Hypothalamus (tissue), 51 donors: ENCODE measurements around the gene CLDN34.

Source experiments
- DNase-seq, 51 donors: peaks; one replicate each; lab custom pipeline; 2025; lab: John Stamatoyannopoulos, UW

Gene CLDN34, protein sequence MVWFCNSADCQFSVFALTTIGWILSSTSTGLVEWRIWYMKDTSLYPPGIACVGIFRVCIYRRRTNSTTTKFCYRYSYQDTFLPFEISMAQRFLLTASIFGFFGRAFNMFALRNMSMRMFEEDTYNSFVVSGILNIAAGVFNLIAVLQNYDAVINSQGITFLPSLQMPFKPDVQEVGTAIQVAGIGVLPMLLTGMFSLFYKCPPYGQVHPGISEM

DNA sequence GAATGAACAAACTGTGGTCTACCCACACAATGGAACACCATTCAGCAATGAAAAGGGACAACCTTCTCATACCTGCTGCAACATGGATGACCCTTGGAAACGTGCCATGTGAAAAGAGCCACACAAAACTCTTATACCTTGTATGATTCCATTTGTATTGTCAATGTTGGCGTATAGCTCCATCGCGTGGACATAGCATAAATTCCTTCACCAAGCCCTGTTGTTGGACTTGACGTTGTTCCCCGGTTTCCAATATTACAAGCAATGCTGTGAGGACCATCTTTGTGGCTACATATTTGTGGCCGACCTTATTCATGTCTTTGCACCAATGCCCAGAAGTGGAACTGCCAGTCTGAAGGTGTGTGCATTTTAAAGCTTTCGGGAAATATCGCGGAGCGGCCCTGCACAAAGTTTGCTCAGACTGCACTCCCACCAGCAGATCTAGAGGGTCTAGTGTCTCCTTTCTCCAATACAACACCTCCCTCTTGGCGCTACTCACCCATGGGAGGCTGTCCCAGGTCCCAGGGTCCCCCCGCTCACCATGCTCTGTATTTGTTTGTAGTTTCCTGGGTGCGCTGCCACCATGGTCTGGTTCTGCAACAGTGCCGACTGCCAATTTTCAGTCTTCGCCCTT is at the start of gene CLDN34:
TSS of gene CLDN34 (plus strand) at position 584 of the 634 bp plus-strand sequence. CDS start at position 584, 0 bp downstream.
- DNase-seq = no peak

DNA sequence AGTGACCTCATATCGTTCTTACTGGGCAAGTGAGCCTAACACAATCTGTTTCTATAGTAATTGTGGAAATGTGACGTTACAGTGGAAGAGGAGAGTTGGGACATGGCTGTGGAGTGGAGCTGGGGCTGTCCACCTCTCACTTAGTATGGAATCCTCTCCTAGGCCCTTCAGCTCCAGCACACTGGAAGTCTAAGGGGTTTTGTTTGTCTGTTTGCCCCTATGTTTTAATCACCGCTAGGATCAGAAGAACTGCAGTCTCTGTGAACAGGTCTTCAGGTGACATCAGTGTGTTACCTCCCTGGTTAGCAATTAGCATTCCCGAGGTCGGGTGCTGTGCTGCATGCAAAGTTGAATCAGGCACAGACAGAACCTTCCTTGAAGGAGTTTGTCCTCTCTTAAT is 49.3 kb upstream of the CLDN34 start:
- DNase-seq = no peak

DNA sequence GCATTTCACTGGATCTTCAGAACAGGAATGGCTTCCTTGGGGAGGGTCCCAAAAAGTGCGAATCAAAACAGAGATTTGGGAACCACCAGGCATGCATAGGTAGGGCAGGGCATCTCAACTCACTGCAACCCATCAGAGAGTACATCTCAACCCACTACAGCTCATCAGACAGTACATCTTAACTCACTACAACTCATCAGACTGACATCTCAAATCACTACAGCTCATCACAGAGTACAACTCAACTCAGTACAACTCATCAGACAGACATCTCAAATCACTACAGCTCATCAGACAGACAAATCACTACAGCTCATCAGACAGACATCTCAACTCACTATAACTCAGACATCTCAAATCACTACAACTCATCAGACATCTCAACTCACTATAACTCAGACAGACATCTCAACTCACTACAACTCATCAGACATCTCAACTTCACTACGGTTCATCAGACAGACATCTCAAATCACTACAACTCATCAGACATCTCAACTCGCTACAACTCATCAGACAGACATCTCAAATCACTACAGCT is 47.5 kb upstream of the CLDN34 start:
- DNase-seq = no peak

DNA sequence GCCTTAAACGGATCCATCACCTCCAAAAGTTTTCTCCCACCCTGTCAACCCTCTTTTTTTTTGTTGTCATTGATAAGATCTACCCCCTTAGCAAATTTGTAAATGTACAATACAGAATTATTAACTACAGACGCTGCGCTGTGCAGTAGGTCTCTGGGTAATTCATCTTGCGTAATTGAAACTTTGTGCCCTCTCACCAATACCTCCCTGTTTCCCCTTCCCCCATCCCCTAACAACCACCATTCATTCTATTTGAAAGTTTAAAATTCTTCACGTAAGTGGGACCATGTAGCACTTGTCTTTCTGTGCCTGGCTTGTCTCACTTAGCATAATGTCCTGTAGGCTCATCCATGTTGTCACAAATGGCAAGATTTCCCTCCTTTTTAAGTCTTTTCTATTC is 45.8 kb upstream of the CLDN34 start:
- DNase-seq = no peak

DNA sequence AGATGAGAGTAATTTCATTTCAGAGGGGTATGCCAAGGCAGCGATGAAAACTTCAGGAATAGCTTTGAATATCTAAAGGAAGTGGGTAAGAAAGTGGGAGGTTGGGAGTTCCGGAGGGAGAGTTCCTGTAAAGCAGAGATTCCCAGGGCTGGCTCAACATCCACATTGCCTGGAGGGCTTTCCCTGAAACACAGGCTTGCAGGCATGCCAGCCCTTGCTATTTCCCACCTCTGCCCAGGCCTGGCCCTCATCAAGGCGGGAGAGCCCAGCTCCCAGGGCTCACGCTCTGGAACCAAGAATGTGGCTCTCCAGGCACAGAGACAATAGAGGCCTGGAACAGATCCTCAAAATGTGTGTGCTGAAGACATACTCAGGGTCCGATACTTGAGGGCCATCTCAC is 43.8 kb upstream of the CLDN34 start:
- DNase-seq = no peak

DNA sequence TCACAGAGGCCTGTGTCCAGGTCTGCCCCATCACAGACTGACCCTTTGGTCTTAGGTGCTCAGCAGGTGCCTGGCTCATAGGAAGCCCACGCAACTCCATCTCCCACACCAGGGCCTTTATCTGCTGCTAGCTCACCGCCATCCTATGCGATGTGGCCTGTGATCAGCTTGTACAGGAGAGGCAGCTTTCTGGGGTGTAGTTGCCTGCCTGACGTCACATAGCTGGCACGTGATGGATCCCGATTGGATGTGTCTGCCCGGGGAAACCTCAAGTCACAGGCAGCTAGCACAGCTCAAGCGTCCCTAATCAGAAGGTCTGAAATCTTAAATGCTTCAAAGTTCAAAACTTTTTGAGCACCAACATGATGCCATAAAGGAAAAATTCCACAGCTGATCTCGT is 41.2 kb upstream of the CLDN34 start:
- peak in 12 of 51 donors; percentile 0 to 51 (median 6) for DNase-seq

- peak in 32 of 51 donors; percentile 1 to 53 (median 14) for DNase-seq
Observed at GRCh38 chrX:9927698-9928482, 39.3 kb upstream of the CLDN34 start.

GRCh38 chrX:9935436-9935835 is 31.7 kb upstream of the CLDN34 start:
- DNase-seq = no peak

DNA sequence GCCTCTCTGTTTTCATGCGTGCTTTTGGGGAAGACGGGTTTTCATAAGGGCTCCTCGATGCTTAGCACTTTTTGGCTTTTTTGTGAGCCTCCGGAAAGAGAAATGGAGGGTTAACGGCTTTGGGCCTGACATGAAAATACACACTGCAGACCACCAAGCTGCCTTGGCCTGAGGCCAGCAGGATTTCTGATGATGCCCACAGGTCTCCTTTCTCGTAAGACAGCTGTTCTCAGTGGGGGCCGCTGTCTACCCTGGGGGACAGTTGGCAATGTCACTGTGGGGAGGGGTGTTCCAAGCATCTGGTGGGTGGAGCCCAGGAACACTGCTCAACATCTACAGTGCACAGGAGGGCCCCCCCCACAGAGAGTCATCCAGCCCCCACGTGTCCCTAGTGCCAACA is 29.4 kb upstream of the CLDN34 start:
- no peak for DNase-seq

DNA sequence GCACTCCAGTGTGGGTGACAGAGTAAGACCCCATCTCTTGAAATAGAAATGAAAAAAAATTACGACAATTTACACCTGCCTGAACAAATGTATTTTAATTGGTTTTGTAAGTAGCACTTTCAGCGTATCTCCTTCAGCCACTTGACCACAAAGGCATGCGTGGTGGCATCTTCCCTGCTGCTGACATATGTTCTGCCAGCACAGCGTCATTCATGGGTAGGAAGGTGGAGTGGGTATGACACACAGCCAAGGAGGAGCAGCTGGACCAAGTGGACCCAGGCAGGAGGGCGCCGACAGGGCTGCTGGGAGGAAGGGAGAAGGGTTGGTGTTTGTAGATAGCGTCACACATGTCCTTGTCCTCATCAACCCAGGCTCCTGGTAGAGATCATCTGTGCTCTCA is 28.6 kb upstream of the CLDN34 start:
- DNase-seq = no peak

DNA sequence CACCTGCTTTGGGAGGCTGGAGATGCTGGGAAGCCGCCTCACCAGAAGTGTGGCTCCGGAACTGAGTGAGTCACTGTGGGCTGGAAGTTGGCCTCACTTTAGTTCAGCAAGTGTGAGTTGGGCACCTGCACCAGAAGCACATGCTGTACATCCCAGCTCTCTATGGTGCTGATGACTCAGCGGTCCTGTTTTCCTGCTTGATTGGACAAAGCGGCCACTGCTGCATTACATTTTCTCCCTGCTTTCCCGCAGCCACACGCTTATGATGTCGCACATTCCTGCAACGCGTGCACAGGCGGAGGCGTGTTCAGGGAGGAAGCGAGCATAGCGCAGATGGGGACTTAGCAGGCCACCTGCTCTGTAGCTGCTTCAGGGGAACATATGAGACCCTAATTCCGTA is 26.7 kb upstream of the CLDN34 start:
- peak in 1 of 51 donors; percentile 55 for DNase-seq

DNA sequence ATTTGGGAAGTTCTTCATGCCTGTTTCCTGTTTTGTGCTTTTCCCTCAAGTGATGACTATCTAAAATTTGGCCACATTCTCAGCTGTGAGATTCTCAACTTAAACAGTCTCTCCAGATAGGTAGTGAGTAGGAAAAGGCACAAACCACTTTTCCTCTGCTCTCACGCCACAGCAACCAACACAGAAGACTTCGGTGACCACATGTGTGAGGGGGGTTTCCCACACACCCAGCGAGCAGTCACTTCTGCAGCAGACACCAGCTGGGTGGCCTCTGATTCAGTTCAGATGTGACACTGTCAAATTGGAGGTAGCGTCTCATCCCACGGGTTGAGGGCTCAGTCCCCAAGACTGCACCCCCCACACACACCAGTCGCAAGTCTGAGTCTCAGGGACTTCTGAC is 25.1 kb upstream of the CLDN34 start:
- no peak for DNase-seq

GRCh38 chrX:9943420-9943819 is 23.7 kb upstream of the CLDN34 start:
- no peak for DNase-seq

DNA sequence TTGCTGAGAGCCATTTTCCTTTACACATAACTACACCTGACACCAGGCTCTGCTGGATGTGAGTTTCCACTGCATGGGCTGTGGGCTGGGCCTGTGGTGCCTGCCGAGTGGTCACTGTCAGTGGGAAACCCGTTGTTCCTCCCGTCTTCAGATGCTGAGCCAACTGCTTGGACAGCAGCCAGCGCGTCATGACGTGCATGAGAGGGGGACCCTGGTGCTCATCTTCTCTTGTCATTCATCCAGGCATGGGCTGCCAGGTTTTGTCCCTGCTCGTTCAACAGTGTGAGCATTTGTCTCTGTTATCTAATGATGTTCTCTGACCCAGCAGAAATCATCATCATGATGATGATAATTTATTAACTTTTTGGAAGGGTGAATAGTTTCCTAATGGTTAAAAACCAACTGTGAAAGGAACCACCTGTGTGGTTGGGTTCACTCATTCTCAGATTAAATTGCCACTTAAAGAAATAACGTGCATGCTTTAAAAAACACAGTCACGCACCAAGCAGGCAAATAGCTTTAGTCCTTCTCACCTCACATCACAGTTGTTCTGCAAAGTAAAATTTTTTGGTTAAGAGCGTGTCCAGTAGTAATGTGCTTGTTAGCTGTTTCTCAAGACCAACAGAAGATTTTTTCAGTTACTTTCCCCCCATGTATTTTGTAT is 19.9 kb upstream of the CLDN34 start:
- no peak for DNase-seq

DNA sequence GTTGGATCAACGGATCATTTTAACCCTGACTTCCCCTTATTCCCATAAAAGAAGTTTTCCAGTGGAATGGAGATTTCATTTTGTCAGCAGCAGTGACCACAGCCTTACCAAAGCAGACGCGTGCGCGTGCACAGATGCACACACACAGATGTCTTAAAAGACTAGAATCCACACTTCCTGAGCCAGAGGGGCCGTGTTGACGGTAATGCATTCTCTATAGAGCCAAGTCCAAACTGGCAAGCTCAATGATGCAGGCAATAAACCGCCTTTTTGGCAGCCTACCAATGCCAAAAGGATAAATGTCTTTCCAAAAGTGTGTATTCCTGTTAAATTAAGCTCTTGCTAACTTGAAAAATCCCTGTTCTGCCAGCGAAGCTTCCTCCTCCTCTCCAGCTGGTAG is 18.8 kb upstream of the CLDN34 start:
- no peak for DNase-seq

DNA sequence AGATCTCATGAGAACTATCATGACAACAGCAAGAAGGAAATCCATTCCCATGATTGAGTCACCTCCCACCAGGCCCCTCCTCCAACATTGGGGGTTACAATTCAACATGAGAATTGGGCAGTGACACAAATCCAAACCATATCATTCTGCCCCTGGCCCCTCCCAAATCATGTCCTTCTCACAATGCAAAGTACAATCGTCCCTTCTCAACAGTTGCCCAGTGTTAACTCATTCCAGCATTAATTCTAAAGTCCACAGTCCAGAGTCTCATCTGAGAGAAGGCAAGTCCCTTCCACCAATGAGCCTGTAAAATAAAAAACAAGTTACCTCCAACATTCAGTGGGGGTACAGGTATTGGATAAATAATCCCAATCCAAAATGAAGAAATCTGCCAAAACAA is 14.9 kb upstream of the CLDN34 start:
- no peak for DNase-seq

GRCh38 chrX:9953396-9953795 is 13.8 kb upstream of the CLDN34 start:
- no peak for DNase-seq

- DNase-seq = no peak
Observed at GRCh38 chrX:9955506-9955905, 11.7 kb upstream of the CLDN34 start.

DNA sequence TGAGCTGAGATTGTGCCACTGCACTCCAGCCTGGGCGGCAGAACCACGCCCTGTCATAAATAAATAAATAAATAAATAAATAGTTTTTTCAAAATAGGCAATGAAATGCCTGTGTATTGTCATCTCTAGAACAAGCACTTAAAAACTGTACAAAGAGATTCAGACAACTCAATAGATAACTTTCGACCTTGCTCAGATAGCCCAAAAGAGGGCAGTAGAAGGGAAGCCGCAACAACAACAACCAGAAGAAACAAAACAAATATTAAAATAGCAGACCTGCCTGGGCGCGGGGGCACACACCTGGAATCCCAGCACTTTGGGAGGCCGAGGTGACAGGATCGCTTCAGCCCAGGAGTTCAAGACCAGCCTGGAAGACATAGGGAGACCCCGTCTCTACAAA is 9.4 kb upstream of the CLDN34 start:
- DNase-seq = no peak

- no peak for DNase-seq
Observed at GRCh38 chrX:9958183-9958582, 9.0 kb upstream of the CLDN34 start.

- no peak for DNase-seq
Observed at GRCh38 chrX:9961750-9962149, 5.4 kb upstream of the CLDN34 start.
